Stimulated activated CD4-positive, alpha-beta T cell treated with anti-CD3 and anti-CD28 coated beads, Interleukin-15, amount 100 ng/mL, for 1 hour (primary cell): ENCODE measurements around the gene NDUFV1.
"Not testable (repeated sequence)": the region's sequence is repeated elsewhere in the genome, so short reads cannot be mapped to it uniquely, and the experiment has no call there.

Source experiments
- DNase-seq, 2 donors: peaks; one replicate each; pipeline ENCODE4 v3.0.0-alpha.2; 2020; ENCODE audit warnings: low read depth in 1 of 2, low spot score in 1 of 2

NDUFV1 gene

GRCh38 chr11:67585911-67586310, 20.8 kb upstream of the NDUFV1 start:
- no peak for DNase-seq

- no peak for DNase-seq
Observed at GRCh38 chr11:67586568-67587250, 20.0 kb upstream of the NDUFV1 start.

DNA sequence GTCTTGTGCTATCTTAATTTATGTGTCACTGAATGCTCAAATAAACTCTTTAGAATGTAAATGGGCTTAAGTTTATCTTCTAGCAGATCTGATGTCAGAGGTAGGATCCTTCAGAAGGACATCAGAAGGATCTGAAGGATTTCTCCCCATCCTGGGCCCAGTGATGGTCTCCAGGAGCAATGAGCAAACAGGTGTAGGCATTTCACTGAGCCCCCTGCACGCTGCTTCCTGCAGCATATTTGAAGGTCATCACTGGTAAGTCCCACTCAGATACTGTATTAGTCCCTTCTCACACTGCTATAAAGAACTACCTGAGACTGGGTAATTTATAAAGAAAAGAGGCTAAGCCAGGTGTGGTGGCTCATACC, 18.6 kb upstream of the NDUFV1 start:
- DNase-seq: no peak

GRCh38 chr11:67588899-67589415, 17.8 kb upstream of the NDUFV1 start:
- DNase-seq: not testable (repeated sequence)

DNA sequence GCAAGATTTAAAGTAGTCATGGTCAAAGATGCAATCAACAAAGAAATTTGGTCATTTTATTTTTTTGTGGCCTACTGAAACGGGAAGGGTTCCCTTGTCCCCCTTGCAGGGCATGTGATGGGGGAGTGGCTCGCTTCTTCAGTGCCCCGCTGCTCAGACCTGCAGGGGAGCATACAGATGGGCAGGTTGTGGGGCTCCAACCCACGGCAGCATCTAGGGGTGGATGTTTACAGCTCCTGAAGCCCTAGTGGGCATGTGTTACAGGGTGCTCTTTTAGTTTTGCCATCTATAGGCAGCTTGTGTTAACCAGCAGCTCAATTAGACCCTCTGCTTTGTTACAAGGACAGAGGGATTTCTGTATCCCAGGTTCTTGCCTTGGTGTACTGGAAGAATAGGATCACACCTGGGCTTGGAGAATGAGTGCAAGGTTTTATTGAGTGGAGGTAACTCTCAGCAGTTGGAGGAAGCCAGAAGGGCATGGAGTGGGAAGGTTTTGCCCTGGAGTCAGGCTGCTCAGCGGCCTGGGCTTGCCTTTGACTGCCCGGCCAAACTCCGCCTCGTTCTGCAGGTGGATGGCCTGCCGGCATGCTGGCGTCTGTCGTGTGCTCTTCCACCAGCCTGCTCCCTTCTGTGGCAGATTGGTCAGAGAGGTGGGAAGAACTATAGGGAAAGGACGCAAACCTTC, 13.7 kb upstream of the NDUFV1 start:
- no peak for DNase-seq

DNA sequence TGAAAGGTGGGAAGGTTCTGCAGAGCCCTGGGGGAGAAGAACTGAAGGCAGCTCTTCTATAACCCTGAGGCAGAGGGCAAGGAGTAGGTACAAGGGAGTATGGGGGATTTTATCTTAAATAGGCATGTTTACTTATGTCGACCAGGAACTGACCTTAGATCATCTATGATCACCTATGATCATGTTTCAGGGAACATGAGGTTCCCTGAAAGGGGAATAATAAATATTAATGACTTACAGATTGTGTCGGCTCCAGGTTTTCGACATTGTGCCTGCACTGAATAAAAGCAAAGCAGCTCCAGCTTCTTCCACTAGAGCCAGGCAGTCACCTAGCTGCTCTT, 13.2 kb upstream of the NDUFV1 start:
- no peak for DNase-seq

- no peak for DNase-seq
Observed at GRCh38 chr11:67594480-67594879, 12.3 kb upstream of the NDUFV1 start.

GRCh38 chr11:67596753-67597300, 9.9 kb upstream of the NDUFV1 start:
- DNase-seq: no peak

GRCh38 chr11:67597458-67597857, 9.3 kb upstream of the NDUFV1 start:
- not testable (repeated sequence) for DNase-seq

- DNase-seq: not testable (repeated sequence)
Observed at GRCh38 chr11:67597963-67598362, 8.8 kb upstream of the NDUFV1 start.

DNA sequence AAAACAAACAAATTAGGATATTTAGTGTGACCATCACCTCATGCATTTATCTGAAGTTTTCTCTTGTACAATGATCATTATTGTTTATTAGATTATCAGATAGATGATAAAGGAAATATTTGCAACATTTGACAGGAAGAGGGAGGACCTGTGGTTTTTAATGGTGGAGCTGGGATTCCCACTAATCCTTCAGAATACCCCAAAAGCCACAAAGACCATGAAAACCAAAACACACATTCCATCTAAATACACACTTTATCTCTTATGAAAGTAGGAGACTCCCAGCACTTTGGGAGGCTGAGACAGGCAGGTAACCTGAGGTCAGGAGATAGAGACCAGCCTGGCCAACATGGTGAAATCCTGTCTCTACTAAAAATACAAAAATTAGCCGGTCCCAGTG, 7.6 kb upstream of the NDUFV1 start:
- no peak for DNase-seq

DNA sequence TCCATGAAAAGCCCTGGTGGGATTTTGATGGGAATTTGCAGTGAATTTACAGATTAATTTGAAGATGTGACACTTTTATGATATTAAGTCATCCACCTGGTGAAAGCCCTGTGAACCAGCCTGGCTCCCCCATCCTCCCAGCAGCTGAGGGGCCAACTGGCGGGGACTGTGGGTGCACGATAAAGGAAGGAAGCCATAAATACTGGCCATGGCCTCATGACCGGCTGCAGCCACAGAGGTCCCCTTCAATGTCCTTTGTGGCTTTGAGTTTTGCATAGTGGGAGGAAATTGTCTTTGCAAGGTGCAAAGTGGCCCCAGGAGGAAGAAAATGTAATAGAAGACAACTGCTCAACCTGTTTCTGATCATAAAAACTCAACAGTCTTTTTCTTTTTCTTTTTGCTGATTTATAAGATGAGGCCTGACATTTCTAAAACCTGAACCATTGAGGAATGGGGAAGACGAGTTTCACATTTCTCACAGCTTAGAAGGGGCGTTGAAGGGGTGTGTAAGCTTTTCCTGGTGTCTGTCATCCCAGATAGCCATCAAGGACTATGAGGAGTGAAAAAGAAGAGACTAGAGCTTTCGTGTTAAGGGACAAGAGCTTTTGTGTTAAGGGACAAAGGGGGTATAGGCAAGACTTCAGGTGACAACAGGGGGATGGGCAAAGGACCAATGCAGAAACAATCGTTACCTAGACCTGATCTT, 6.3 kb upstream of the NDUFV1 start:
- DNase-seq: no peak

GRCh38 chr11:67601098-67601497, 5.6 kb upstream of the NDUFV1 start:
- no peak for DNase-seq

- DNase-seq: not testable (repeated sequence)
Observed at GRCh38 chr11:67604119-67604518, 2.6 kb upstream of the NDUFV1 start.

DNA sequence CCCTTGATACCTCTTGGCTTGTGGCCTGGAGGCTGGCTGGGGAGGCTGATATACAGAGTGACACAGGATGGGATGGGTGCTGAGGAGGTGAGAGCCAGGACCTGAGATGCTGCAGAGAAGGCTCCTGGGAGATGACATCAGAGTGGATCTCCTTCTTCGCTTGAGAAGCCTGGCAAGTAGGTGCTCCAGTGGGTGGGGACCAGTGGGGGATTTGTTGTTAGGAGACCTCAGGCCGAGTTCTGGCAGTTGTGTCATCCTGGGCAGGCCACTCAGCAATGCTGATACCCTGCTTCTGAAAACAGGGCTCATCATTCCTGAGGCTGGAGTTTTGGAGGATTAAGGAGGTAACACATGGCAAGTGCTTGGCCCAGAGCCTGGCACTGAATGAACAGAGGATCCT, 1.9 kb upstream of the NDUFV1 start:
- DNase-seq: no peak

- no peak for DNase-seq
Observed at GRCh38 chr11:67605231-67606011, 1.3 kb upstream of the NDUFV1 start.

GRCh38 chr11:67606093-67606491, 644 bp upstream of the NDUFV1 start:
- no peak for DNase-seq

DNA sequence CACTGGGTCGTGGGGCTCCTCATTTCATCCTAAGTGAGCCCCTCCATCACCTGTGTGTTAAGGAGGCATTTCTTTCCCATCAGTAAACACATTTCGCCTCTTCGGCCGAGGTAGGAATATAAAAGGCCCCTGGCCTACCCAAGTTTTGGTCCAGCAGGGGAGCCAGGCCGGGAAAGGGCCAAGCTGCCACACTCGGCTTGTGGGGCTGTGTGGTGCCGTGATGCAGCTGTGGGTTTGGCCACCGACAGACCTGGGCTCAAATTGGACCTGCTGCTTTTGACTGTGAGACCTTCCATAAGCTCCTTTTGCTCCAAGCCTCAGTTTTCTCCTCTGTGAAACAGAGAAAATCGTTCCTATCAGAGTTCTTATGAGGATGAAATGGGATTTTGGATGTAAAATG, 771 bp downstream of the NDUFV1 start:
- DNase-seq: no peak

GRCh38 chr11:67608486-67608885, 1.8 kb downstream of the NDUFV1 start:
- DNase-seq: no peak

DNA sequence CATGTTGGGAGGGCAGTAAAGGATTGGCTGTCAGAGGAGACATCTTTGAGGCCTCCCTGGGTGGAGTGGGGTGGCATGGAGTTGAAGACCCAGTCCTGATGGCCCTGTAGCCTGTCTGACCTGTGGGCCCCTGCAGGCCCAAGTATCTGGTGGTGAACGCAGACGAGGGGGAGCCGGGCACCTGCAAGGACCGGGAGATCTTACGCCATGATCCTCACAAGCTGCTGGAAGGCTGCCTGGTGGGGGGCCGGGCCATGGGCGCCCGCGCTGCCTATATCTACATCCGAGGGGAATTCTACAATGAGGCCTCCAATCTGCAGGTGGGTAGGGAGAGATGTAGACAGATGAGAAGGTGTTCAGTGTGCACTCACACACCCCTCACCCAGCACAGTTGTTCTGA, 2.6 kb downstream of the NDUFV1 start:
- DNase-seq: no peak

DNA sequence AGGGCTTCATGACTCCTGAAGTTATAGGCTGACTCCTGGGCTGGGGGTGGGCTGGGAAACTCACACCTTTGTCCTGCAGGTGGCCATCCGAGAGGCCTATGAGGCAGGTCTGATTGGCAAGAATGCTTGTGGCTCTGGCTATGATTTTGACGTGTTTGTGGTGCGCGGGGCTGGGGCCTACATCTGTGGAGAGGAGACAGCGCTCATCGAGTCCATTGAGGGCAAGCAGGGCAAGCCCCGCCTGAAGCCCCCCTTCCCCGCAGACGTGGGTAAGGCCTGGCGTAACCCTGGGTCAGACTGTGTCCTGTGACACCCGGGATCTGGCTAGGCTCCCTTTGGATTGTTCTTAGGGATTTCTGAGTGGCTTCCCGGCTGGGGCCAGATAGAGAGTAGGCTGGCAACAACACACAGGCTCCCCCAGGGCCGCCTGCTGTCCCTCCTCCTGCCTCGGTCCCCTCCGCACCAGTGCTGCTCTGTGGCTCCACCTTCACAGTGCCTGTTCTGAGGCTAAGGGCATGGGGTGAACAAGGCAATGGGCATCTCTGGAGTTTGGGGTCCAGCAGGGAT, 3.6 kb downstream of the NDUFV1 start:
- DNase-seq: no peak
